ENCODE results near the gene TRIM54.
"Not testable (repeated sequence)": the region's sequence is repeated elsewhere in the genome, so short reads cannot be mapped to it uniquely, and the experiment has no call there.

The TRIM54 gene

DNA sequence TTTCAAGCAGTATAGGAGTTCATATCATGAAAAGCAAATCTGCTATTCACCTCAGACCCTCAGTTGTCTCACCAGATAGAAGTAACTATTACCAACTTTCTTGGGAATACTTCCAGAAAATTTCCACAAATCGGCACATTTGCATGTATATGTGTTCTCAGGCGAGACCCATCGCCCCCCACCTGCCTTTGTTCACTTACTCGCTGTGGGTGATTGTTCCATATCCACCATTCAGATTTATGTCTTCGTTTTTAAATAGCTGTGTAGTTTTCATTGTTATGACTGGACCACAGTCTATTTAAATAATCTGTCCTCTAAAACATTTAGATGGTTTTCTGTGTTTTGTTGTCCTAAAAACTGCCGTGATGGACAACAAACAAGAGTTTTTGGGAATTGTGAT is 3.3 kb downstream of the TRIM54 start:
- DNase-seq, result no peak

DNA sequence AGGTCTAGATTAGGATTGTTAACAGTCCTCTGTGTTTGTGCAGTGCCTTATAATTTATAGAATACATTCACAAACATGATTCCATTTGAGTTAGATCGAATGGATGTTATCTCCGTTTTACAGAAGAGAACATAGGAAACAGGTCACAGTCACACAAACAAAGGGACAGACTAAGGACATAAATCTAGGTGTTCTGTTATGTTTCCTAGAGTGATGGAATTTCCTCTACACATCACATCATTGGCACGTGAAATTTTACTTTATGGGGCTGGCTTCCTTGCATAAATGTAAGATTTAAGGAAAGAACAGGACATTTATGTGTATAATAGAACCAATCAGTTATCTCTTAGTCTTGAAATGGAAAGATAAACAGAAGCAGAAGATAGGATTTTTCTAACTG is 6.4 kb downstream of the TRIM54 start:
- no peak for DNase-seq

DNA sequence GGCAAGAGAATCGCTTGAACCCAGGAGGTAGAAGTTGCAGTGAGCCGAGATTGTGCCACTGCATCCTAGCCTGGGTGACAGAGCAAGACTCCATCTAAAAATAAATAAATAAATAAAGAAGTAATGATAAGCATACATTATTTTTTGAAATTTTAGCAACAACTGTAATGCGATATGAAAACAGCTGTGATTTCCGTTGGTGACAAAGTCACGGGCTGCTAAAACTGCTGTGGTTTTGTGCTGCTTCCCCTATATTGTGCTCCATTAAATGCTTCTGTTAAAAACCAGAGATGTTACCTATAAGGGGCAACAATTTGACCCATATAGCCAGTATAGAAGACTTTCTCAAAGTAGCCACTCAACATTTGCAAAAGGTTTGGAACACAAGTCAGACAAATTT is 8.3 kb downstream of the TRIM54 start:
- no peak for DNase-seq

DNA sequence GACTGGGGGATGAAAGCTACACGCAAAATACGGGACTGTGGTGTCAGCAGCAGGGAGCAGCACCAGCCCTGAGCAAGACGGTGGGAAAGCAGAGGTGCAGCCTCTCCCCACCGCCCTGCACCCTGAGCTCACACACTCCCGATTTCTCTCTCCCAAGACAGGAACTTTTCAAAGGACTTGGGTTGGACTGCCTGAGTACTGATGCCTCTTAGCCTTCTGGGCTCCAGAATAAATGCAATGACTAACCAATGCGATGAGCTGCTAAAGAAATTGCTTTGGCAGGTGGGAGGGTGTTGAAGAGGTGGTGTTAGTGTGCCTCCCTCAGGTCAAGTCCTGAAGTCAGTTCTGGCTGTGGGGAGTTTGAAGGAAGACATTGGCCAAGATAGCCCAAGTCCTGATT is 9.6 kb downstream of the TRIM54 start:
- DNase-seq, result no peak

DNA sequence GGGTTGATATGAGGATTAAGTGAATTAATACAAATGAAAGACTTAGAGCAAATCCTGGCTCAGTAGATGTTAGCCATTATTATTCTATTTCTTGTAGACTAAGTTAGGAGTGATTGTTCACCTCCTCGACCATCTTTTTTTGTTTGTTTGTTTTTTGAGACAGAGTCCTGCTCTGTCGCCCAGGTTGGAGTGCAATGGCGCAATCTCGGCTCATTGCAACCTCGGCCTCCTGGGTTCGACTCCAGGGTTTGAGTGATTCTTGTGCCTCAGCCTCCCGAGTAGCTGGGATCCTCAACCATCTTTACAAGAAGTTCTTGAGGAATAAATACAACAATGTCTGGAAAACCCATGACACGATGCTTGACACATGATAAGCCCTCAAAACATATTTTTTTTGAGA is 12.7 kb downstream of the TRIM54 start:
- DNase-seq, result no peak

DNA sequence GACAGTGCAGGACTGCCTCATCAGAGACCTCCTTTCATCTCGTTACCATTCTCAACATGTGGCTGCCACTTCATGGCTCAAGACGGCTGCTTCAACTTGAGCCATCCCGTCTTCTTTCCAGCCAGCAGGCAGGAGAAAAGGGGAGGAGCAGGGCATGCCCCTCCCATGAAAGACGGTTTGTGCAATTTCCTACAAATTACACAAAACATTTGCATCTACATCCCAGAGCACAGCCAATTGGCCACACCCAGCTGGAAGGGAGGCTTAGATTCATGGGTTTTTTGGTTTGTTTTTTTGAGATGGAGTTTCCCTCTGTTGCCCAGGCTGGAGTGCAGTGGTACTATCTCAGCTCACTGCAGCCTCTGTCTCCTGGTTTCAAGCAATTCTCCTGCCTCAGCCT is 14.3 kb downstream of the TRIM54 start:
- no peak for DNase-seq

DNA sequence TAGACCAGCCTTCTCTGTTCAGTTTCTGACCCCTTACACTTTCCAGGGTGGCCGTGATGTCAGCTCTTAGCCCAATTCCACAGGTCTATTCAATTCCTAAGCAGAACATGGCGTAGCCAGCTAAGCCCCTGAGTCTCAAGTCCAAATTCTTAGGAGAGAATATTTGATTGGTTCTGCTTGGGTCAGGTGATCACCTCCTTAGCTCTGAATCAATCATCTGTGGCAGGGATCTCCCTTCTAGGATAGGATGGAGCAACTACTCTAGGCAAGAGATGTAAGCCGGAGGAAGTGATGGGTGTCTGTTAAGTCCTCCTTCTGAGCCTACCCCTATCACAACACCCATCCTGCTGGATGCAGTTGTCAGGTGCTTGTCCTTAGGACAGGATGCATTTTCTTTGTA is 15.0 kb downstream of the TRIM54 start:
- no peak for DNase-seq

DNA sequence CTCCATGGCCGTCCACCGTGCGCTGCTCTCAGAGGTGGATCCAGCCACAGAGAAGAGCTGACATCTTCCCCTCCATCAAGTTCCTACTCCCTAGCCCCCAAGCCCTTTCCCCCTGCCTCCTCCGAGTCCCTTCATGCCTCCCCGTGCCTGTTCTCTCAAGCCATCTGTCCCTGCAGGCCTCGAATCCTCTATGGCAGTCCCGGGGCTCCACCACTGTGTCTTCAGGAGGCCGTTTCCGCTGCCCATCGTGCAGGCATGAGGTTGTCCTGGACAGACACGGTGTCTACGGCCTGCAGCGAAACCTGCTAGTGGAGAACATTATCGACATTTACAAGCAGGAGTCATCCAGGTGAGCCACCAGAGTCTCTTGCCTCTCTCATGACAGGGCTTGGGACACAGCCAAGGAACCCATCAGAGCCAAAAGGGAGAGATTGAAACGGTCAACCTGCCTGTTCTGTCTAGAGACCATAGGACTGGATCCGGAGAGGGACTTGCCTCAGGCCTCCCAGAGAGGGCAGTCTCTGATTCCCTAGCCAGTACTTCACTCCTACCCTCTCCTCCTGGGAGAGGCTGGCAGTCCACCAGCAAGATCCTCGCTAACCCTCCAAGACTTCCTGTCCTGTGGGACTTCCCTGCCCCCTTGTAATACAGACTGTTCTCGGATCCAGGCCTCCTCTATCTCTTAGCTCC is 16.3 kb downstream of the TRIM54 start:
- no peak for DNase-seq

DNA sequence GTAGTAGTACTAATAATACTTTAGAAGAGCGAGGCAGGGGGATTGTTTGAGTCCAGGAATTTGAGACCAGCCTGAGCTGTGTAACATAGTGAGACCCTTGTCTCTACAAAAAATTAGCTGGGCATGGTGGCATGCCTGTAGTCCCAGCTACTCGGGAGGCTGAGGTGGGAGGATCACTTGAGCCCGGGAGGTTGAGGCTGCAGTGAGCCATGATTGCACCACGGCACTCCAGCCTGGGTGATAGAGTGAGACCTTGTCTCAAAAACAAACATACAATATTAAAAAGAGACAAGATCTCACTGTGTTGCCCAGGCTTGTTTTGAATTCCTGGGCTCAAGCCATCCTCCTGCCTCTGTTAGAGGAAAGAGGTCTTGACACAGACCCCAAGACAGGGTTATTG is 18.4 kb downstream of the TRIM54 start:
- DNase-seq, result not testable (repeated sequence)

DNA sequence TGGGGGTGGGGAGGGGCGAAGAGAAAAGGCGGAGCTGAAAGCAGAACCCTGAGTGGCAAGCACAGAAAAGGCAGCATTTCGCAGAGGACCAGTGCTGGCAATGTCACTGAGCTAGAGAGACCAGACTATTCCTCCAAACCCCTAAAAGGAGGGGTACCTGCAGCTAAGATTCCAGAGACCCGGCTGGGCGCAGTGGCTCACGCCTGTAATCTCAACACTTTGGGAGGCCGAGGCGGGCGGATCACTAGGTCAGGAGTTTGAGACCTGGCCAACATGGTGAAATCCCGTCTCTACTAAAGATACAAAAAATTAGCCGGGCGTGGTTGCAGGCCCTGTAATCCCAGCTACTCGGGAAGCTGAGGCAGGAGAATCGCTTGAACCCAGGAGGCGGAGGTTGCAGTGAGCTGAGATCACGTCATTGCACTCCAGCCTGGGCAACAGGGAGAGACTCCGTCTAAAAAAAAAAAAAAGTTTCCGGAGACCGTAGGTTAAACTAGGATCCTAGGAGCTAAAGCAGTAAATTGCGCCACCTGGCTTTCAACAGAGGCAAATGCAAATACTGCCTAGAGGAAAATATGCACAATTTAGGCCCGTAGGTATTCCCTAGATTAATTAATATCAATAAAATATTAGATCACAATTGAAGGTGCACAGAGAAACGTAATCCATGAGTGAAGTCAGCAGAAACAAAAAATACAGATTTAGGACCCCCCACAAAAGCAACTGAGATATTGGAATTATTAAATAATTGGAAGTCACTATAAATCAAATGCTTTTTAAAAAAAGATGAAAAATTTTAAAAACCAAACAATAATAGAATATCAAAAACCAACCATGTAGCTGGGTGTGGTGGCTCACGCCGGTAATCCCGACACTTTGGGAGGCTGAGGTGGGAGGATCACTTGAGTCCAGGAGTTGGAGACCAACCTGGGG is 21.1 kb downstream of the TRIM54 start:
- DNase-seq, result peak; percentile 59

DNA sequence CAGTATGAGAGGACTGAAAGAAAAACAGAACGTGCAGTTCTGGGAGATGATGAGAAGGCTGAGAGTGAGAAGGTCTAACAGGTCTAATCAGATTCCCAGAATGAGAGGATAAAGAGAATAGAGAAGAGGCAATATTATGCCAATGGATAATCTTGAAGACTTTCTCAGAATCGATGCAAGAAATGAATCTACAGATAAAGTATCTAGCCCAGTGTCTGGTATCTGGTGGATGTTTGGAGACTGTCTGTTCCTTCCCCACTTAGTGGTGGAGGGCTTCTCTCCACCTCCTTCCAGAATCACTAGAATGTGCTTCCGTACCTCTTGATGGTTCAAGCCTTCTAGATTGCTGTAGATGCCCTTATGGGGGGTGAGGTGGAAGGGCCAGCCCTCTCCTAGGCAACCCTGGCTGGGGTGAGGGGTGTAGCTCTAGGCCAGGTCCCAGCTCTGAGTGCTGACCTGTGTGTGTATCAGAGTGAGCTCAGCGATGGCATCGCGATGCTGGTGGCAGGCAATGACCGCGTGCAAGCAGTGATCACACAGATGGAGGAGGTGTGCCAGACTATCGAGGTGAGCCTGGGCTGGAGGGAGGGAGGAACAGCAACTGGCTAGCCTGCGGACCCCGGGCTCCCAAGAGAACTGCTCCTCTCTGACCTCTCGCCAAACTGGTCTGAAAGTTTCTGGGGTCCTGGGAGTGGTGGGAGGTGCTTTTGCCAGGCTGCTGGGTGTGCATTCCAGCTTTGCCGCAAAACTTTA is 22.4 kb downstream of the TRIM54 start:
- no peak for DNase-seq

DNA sequence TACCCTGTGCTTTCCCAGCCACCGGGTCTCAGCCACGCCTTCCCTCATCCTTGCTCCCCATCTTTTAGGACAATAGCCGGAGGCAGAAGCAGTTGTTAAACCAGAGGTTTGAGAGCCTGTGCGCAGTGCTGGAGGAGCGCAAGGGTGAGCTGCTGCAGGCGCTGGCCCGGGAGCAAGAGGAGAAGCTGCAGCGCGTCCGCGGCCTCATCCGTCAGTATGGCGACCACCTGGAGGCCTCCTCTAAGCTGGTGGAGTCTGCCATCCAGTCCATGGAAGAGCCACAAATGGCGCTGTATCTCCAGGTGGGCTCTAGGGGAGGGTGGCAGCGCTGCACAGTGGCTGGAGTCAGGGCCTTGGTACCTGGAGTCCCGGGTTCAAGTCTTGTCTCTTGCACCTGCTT is 23.3 kb downstream of the TRIM54 start:
- DNase-seq, result no peak

DNA sequence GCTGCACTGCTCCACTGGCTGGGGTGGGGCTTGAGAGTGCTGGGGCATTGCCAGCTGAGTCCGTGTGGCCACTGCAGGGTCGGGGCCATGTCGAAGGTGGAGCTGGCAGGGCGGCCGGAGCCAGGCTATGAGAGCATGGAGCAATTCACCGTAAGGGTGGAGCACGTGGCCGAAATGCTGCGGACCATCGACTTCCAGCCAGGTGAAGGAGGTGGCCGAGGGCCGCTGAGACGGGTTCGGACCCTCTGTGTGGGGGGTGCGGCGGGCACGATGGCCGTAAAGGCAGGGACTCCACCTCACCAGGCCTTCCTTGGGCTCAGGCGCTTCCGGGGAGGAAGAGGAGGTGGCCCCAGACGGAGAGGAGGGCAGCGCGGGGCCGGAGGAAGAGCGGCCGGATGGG is 23.9 kb downstream of the TRIM54 start:
- no peak for DNase-seq

DNA sequence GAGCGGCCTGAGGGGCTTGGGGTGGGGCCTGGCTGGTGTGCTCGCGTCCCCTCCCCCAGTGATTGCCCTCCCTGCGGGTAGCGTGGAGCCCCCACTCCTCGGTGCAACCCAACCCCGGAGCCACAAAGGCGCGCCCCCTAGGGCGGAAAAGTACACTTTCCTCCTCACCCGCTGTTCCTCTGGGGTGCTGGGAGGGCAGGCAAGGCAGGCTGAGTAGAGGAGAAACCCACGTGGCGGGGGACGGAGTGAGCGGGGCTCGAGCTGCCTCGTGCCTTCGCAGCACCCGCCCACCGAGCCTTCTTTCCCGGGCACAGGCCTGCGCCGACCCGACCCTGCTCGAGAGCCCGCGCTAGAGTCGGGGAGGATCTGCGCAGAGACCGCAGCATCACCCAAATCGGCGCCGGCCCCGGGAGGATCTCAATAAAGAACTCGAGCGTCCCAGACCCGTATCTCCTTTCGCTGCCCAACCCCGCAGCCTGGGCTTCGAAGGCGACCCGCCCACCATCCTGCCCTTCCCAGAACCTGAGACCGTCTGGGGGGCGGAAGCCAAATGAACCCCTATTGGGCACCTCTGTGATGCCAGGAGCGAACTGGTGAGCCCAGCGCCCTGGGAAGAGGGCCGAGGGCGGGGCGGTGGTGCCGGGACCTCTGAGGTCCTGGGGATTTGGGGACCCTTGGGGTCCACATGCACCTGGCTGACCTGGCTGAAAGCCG is 24.5 kb downstream of the TRIM54 start:
- DNase-seq, result peak; percentile 61

DNA sequence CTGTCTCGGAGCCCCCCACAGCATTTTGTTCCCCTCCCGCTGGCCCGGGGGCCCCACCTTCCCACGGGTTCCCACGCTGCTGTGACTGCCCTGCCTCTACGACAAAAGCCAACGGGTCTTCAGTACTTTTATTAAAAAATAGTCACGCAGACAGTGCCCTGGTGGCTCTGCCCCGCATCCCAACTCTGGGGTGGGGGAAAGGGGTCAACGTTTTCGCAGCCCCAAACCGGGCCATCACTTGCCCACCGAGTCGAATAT is 25.0 kb downstream of the TRIM54 start:
- DNase-seq, result no peak

DNA sequence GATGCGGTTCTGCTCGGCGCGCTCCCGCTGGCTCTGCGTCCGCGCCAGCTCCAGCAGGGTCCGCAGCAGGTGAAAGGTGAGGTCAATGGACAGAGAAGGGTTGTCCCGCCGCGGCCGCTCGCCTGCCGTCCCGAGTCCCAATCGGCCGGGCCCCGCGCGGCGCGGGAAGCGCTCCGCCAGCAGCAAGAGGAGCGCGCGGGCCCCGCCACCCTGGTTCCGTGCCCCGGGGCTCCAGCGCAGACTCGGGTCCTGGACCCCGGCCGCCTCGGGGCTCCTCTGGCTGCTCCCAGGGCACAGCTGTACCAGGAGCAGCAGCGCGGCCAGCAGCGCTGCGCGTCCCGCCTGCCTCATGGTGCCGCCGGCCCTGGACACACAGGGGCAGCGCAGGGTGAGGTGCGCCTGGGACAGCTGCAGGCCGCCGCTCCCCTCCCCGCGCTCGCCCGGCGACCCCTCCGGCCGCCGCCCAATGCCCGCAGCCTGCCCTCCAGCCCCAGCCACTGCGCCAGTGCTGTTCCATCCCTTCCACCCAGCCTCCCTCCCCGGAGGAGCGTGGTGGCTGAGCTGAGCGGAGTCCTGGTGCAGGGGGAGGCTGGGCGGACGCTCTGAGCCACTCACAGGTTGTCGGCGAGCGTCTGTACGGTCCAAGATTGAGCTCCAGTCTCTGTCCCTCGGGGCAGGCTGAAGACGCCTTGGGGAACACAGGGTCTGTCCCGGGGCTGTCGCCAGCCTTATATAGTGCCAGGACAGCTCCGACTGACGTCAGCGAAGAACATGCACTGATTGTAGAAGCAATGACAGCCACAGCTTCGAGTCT is 25.5 kb downstream of the TRIM54 start:
- no peak for DNase-seq

DNA sequence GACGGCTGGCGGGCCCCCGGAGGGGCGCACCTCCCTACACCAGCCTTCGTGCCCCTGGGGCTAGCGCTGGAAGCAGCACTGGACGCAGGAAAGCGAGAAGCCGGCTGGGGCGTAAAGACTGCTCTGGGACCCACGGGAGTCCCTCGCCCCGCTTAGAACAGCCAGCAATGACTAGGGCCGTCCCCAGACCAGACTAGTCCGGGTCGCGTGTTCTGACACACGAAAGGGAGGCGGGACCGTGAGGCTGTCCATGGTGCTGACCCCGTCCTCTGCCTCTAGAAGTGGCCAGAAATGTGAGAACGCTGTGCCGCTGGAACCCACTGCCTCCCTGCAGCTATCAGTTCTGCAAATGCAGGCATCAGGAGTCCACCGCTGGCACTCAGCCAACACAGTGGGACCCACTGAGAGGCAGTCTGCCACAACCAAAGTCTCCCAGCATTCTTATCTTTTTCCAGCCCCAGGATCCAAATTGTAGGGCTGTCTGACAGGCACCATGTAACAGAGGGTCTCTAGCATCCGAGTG is 26.2 kb downstream of the TRIM54 start, which contains the start of gene UCN:
Gene UCN, minus strand, starts transcription at position 87 of the 523 bp plus-strand sequence. CDS start 550 bp downstream, outside the sequence.
- peak; percentile 13 for DNase-seq

DNA sequence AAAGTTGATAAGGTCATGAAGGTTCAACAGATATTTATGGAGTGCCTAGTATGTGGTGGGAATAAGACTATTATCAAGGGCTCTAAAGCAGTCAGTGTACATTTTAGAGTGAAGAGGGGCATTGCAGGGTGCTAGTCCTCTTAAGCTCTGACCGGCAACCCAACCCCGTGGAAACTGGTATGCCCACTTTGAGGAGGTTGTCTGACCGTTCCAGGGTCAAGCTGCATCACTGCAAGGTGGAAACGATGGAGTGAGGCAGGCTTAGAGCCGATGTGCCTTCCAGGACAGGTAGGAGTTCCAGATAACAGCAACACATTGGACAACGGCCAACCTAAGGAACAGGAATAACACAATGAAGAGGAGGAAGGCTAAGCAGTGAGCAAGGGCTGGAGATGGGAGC is 27.4 kb downstream of the TRIM54 start:
- DNase-seq, result no peak

DNA sequence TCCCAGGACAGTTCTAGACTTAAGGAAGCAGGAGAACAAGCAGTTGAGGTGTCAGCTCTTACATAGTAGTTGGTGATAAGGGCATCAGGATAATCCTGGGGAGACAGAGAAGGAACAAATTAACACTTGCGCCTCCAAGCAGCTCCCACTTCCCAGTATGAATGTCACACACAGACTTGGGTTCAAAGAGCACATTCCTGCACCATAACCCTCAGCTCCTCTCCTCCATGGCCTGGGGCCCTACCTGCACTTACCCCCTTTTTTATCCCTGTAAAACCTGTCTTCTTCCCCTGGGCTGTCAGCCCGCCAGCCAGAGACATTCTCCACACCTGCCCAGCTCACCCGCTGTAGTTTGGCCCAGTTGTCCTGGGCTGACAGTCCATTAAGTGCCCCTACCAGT is 29.9 kb downstream of the TRIM54 start:
- no peak for DNase-seq

DNA sequence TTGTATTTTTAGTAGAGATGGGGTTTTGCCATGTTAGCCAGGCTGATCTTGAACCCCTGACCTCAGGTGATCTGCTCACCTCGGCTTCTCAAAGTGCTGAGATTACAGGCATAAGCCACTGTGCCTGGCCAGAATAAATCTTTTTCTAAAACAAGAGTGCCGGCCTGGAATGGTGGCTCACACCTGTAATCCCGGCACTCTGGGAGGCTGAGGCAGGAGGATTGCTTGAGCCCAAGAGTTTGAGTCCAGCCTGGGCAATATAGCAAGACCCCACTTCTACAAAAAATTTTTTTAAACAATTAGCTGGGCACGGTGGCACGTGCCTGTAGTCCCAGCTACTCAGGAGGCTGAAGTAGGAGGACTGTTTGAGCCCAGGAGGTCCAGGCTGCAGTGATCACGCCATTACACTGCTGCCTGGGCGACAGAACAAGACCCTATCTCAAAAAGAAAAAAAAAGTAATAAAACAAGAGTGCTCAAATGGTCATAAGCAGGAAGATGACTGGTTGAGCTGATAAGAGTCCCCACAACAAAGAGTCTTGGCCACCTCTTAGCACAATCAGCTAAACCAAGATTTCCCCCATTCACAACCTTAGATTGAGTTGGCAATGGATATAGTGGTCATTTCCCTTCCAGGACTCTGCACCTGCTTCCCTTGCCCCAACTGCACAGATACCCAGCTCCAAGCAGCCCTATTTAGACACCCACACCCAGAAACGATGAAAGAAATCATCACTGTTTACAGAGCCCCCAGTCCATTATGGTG is 31.8 kb downstream of the TRIM54 start:
- no peak for DNase-seq

DNA sequence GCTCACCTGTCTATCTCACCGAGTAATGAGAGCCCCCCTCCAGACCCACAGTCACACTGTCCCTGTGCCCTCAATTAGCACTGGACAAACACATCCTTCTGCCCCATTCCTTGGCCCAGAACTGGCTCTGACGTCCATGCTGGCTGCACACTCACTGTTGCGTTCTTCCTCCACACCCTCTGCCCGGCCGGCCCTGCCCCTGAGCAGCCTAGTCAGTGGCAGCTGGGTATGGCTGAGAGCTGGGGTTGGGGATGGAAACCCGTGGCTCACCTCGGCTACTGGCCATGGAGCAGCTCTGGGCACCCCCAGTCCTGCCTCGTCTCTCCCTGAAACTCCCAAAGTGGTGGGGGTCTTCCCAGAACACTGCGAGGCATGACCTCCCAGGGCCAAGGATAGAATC is 32.5 kb downstream of the TRIM54 start:
- DNase-seq, result no peak
